Glomerular visceral epithelial cell (primary cell): Measurements from ENCODE around the gene SEMA5B.

Experiments
- DNase-seq: peaks from one replicate; pipeline ENCODE4 v3.0.0-alpha.2; 2016; ENCODE audit errors: extremely low spot score

The SEMA5B gene

GRCh38 chr3:123054931-123055330 is 27.4 kb upstream of the SEMA5B start:
- no peak for DNase-seq

DNA sequence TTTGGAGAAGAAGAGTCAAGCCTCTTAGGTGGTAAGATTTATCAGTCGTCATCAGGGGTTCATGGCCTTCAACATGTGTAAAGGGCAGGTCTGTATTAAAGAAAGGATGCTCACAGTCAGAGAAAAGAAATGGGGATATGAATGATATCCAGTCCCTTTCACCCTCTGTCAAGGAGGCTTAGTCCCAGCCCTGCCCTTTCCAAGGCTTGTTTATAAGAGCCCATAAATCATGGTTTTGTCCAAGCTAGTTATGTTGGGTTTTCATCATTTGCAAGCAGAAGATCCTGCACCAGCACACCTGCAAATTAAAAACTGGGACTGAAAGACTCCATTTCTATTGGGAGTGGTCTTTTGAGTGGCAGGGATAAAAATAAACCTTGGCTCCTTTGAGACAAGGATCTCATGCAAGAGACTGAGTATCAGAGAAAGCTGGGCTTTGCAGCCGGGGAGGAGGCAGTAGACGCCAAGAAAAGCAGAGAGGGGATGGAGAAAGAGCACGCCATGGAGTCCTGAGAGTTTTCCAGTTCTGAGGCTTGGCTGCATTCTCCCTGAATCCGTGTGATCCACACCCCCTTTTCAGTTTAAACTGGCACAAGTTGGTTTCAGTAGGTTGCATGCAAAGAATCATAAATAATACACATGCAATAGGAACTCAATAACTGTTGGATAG is 26.7 kb upstream of the SEMA5B start:
- no peak for DNase-seq

GRCh38 chr3:123053107-123053506 is 25.5 kb upstream of the SEMA5B start:
- DNase-seq, result no peak

GRCh38 chr3:123050666-123051065 is 23.1 kb upstream of the SEMA5B start:
- DNase-seq, result no peak

DNA sequence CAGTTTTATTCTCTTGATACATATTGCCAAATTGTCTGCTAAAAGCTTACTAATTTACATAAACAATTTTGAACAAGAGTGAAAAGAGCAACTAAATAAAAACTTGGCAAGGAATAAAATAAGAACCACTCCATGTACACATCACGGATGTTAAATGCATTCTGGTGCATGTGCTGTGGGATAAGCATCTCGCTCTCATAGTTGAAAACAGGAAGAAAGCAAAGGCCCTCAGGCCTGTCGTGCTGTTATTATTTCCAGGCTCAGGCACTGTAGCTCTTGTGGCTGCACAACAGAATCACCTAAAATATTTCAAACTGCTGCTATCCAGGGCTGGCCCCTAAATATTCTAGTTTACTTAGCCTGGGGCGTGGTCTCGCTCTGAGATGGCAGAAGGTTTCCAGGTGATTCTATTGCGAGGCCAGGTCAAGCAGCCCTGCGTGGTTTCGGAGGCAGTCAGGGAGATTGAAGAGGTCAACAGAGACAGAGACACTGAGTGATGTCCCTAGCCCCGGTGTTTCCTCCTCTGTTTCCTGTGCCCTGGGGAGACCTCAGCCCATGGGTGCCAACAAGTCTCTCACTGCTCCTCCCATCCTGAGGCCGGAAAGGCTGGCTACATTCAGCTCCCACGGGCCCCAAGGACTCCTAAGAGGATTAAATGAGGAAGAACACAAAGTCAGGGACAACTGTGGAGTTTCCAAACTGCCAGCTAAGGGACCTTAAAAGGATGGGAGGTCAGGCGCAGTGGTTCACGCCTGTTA is 21.1 kb upstream of the SEMA5B start:
- DNase-seq, result no peak

GRCh38 chr3:123047062-123047319 is 19.4 kb upstream of the SEMA5B start:
- DNase-seq, result no peak

DNA sequence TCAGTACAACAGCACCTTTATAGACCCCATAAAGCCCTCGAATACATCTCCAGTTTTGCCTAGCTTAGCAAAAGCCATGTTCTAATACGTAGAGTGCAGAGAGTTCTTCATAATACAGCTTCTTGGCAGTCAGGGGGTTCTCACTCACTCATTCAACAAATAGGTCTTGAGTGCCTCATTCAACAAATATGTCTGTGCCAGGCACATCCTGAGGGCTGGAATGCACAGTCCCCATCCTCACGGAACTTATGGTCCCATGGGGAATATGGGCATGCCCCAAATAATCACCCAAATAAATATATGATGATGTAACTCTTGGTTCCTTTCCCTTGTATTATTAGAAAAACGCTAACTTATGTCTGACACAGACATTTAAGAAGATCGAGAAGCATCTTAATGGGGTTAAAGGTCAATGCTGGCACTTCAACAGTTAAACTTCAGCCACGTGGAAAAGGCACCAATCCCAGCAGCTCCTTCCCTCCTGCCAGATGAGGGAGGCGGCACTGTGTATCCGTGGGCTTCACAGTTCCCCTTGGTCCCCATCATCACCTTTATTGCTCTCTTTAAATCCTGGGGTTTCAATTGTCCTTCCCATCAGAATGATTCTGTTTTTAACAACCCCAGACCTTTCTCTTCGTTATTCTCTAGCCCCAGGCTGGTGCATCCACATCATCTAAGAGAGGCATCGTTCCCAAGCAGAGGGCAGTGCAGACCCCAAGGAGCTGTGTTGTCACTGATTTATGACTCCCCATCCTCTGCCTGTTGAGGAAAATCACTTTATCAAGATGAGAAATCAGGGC is 18.9 kb upstream of the SEMA5B start:
- no peak for DNase-seq

DNA sequence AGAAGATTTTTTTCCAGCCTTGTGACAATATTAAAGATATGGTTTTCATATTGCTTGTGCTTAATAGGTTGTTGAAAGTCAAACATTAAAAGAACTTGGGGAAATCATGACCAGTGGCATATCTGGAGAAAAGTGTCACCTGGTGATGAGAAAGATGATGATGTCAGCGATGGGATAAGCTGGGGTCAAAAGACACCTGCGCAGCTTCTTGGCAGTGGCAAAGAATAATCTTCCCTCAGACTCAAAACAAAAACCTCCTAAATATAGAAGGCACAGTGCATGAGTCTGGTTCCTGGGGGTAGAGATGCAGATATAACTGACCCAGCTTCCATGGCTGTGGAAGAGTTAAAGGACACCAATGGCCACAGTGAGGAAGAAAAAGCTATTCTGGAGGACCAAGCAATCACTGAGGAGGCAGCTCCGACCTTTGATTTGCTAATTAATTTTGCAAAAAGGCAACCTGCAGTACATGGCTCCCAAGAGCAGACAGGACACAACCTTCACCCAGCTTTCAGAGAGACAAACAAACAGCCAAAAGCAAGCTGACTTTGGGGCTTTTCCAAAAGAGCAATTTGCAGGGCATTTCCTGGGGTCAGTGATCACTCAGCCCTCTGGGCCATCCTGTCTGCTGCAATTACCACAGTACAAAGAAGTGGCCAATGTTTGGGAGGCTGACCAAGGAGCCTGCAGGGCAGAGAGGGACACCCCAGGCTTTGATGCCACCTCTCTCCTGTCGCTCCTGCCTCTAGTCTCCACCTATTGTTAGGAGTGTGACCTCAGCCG is 17.6 kb upstream of the SEMA5B start:
- DNase-seq, result no peak

DNA sequence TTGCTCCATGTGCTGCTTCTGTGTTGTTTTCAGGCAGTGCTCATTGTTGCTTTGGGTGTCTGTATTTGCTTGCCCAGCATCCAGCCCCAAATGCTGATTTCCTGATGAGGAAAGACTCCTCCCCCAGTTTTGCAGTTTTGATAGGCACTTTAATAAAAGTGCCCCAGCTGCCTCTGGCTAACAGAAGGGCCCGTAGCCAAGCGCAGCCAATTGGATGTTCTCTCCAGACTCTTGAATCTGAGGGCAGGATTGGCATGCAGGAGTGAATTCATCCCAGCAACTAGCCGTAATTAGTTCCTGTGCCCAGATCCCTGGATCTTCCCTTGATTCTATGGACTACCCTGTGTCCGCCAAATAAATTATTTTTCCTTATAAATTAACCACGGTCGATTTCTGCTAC is 14.8 kb upstream of the SEMA5B start:
- no peak for DNase-seq

- DNase-seq, result no peak
Observed at GRCh38 chr3:123039178-123039577, 11.6 kb upstream of the SEMA5B start.

GRCh38 chr3:123038751-123039150 is 11.2 kb upstream of the SEMA5B start:
- DNase-seq, result no peak

- DNase-seq, result no peak
Observed at GRCh38 chr3:123037015-123037375, 9.4 kb upstream of the SEMA5B start.

GRCh38 chr3:123036352-123037014 is 8.9 kb upstream of the SEMA5B start:
- no peak for DNase-seq

GRCh38 chr3:123034996-123035395 is 7.4 kb upstream of the SEMA5B start:
- no peak for DNase-seq

- DNase-seq, result no peak
Observed at GRCh38 chr3:123034120-123034519, 6.6 kb upstream of the SEMA5B start.

GRCh38 chr3:123032057-123032456 is 4.5 kb upstream of the SEMA5B start:
- no peak for DNase-seq

DNA sequence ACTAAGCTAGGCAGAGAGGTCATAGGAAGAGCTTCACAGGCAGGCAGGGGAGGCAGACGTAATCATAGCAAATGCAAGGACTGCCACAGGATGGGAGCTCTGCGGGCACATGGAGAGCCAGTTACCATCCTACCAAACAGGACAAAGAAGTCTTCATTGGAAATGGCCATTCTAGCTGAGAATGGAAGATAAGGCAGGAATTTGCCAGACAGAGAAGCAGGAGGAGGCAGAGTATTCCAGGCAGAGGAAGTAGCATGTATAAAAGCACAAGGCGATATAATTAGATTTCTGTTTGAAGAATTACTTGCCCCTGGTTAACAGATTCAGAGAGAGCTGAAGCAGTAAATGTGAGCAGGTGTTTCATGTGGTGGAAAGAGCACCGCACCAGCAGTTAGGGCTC is 3.5 kb upstream of the SEMA5B start:
- DNase-seq, result no peak

GRCh38 chr3:123028233-123028828 is 768 bp upstream of the SEMA5B start:
- peak; percentile 57 for DNase-seq

DNA sequence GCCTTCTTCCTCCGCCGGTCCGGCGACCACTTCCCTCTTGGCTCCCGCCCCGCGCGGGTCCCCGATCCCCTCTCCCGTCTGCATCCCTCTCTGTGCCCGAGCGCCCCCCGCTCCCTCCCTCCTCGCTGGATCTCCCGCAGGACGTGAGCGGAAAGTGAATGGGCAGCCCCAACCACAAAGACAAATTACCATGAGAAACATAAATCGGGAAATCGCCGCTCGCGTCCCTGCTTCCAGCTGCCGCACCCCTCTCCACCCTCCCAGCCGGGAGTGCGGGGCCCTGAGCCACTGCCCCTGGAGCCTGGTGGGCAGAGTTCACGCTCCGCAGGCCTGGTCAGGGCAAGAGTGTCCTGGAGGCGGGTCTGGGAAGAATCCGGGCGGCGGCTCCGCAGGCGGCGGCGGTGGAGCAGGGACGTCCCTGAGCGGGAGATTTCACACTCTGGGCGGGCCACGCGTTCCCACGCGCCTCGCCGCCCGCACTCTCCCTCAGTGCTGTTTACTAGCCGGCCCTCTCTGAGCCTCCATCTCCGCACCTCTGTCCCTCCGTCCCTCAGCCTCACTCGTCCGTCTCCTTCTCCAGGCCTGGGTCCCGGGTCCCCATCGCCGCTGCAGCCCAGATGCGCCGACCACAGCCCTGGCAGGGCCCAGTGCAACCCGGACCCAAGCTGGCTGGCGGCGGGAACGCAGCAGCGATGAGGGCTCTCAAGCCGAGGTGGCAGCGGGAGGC is 835 bp downstream of the SEMA5B start:
- no peak for DNase-seq

GRCh38 chr3:123025642-123026521 is 1.7 kb downstream of the SEMA5B start:
- no peak for DNase-seq
